GM23338 (cell line): ENCODE results near the gene KLRG1.

ENCODE experiments used
- CTCF ChIP-seq, 2 experiments: fragments of 200-600 bp in 1 of 2; sonication (generic) in 1 of 2; conservative IDR thresholded peaks; 2 replicates each; pipeline versions ENCODE4 v1.5.1 to v1.6.1; 2016 to 2017; ENCODE audit warnings: antibody characterized with exemption in 2 of 2, low read depth in 2 of 2, mild to moderate bottlenecking in 2 of 2, moderate library complexity in 1 of 2
- EZH2 ChIP-seq: fragments of 200-600 bp; sonication (generic); IDR thresholded peaks from one replicate; pipeline ENCODE4 v1.8.0; 2017; ENCODE audit warnings: antibody characterized with exemption, mild to moderate bottlenecking, low read depth; ENCODE audit not compliant: unreplicated experiment

DNA sequence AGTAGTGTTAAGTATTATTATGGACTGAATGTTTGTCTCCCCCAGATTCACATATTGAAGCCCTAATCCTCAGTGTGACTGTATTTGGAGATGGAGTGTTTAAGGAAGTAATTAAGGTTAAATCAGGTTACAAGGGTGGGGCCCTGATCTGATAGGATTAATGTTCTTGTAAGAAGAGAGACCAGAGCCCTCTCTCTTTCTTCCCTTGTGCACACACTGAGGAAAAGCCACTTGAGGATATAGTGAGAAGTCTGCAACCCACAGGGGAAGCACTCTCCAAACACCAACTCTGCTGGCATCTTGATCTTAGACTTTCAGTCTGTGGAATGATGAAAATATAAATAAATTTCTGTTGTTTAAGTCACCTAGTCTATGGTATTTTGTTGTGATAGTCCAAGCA, 2.2 kb upstream of the KLRG1 start:
- no peak for TF ChIP-seq CTCF (conservative IDR thresholded peaks at IDR 0.05; ENCODE audit: low read depth in 2 of 2)
- no peak for TF ChIP-seq EZH2
